Natural killer cell (primary cell): ENCODE results near the gene GPBP1L1. TPM values are rescaled to one million over a fixed set of nuclear protein-coding genes. Genes with fewer than 3 reads are reported as not detected.

ENCODE experiments used
- ATAC-seq, 3 donors: fragments of 150-1000 bp in 2 of 3; fragments of 200-7000 bp in 1 of 3; cut with Tn5 transposase; 1 replicate in 1 of 3; 2 replicates in 2 of 3; pipeline ENCODE4 v1.10.0; 2021; ENCODE audit warnings: mild to moderate bottlenecking in 2 of 3, moderate library complexity in 2 of 3
- DNase-seq, 2 donors: peaks; one replicate each; pipeline versions ENCODE4 v3.0.0 to v3.0.0-alpha.2; 2013 to 2021; ENCODE audit warnings: mixed read lengths in 1 of 2
- H3K27ac ChIP-seq: one replicate; pipeline ENCODE4 v1.5.1; 2013; ENCODE audit warnings: mild to moderate bottlenecking, low read length
- H3K27me3 ChIP-seq: one replicate; pipeline ENCODE4 v1.6.1; 2013; ENCODE audit warnings: low read length; ENCODE audit not compliant: control insufficient read depth, insufficient read depth
- H3K36me3 ChIP-seq: one replicate; pipeline ENCODE4 v1.6.1; 2013; ENCODE audit warnings: low read length; ENCODE audit not compliant: control insufficient read depth, insufficient read depth
- H3K4me1 ChIP-seq: one replicate; pipeline ENCODE4 v1.6.1; 2013; ENCODE audit warnings: low read length; ENCODE audit not compliant: control insufficient read depth, insufficient read depth
- H3K4me3 ChIP-seq: one replicate; pipeline ENCODE4 v1.5.1; 2013; ENCODE audit warnings: low read length
- H3K9me3 ChIP-seq: one replicate; pipeline ENCODE4 v1.6.1; 2013; ENCODE audit warnings: low read length; ENCODE audit not compliant: control insufficient read depth, insufficient read depth
- H3K27ac Mint-ChIP-seq, 2 donors: one replicate each; pipeline ENCODE4 v1.8.0; 2022; ENCODE audit warnings: mild to moderate bottlenecking in 2 of 2, mixed read lengths in 2 of 2, moderate library complexity in 1 of 2
- H3K27me3 Mint-ChIP-seq, 2 donors: one replicate each; pipeline ENCODE4 v1.8.0; 2022; ENCODE audit warnings: low read depth in 2 of 2, mixed read lengths in 2 of 2
- H3K36me3 Mint-ChIP-seq: one replicate; pipeline ENCODE4 v1.8.0; 2022; ENCODE audit warnings: mixed read lengths
- H3K4me1 Mint-ChIP-seq, 2 donors: one replicate each; pipeline ENCODE4 v1.8.0; 2022; ENCODE audit warnings: mixed read lengths in 2 of 2
- H3K4me3 Mint-ChIP-seq: one replicate; pipeline ENCODE4 v1.8.0; 2022; ENCODE audit warnings: mild to moderate bottlenecking, moderate library complexity, mixed read lengths
- H3K9me3 Mint-ChIP-seq, 2 donors: one replicate each; pipeline ENCODE4 v1.8.0; 2022; ENCODE audit warnings: mixed read lengths in 2 of 2
- CTCF ChIP-seq: fragments of 200-600 bp; IDR thresholded peaks from one replicate; pipeline ENCODE4 v1.8.0; 2022; ENCODE audit warnings: antibody characterized with exemption
- WGBS: methylation state at CpG from one replicate; pipeline ENCODE4 v1.1.7; 2013; ENCODE audit warnings: missing lambda C conversion rate; ENCODE audit not compliant: insufficient coverage; 5-methylcytosine and 5-hydroxymethylcytosine counted together
- intact Hi-C: fragments of 100-400 bp; cut with micrococcal nuclease; formaldehyde crosslinking; loops from one replicate; pipeline ENCODE4 v1.14.2; 2022
- total RNA-seq, 4 donors: library from RNA; stranded (reverse); fragments of 120-200 nt in 1 of 4; gene quantifications; one replicate each; pipeline versions ENCODE4 v1.2.3 to v1.2.4, GENCODE V29; 2013 to 2022

Gene GPBP1L1
- total RNA-seq, 3 donors from 2014 or later (not counting 1 experiment from before 2014, with no cell fraction given), result 144 to 176 (median 153) TPM

- H3K4me1 Mint-ChIP-seq, result peaks cover 55 to 70% of the 10 kb centered on the region in 2 donors
- DNase-seq (no peak), ATAC-seq (no peak)
- H3K27me3 Mint-ChIP-seq, result no peaks in the 10 kb centered on the region
- WGBS, result 89% methylated on average over 4 of the region's 4 CpGs
- Histone ChIP-seq H3K36me3 (no peaks in the 10 kb centered on the region), H3K4me1 (peaks cover 4% of the 10 kb centered on the region), H3K4me3 (no peak overlapping the region), H3K27me3 (no peaks in the 10 kb centered on the region), H3K9me3 (no peaks in the 10 kb centered on the region), H3K27ac (no peak overlapping the region)
- no peak overlapping the region for H3K4me3 Mint-ChIP-seq
- no peaks in the 10 kb centered on the region for H3K9me3 Mint-ChIP-seq
- intact Hi-C loops, result no loop called here
- TF ChIP-seq CTCF, result no peak
- H3K36me3 Mint-ChIP-seq, result no peaks in the 10 kb centered on the region
- no peak overlapping the region for H3K27ac Mint-ChIP-seq
Measured at GRCh38 chr1:45668526-45668925, 17.8 kb downstream of the GPBP1L1 start.

DNA sequence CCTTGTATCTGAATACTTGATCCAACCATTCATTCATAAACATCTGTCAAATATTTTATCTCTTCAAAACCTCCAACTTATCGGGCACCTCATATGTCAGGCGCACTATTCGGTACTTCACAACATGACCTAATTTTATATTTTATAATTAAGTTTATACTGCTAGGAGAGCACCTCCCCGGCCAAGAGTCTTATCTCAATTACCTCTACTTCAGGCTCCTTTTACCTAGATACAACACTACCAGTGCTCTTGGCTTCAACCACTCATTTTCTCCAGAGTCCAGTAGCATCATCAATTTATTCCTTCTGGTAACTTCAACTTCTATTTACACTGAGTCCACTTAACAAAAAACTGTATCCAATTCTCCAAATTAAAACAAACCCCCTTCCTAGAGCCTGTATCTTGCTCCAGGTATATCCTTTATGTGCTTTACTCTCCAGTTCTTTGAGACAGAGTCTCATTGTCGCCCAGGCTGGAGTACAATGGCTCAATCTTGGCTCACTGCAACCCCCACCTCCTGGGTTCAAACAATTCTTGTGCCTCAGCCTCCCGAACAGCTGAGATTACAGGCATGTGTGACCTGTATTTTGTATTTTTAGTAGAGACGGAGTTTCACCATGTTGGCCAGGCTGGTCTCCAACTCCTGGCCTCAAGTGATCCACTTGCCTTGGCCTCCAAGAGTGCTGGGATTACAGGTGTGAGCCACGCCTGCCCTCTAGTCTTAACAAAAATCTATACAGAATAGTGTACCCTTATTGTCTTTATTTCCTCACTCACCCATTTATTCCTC, 18.8 kb downstream of the GPBP1L1 start:
- intact Hi-C loops, result no loop called here
- H3K27me3 Mint-ChIP-seq, result no peaks in the 10 kb centered on the region
- Histone ChIP-seq H3K9me3 (no peaks in the 10 kb centered on the region), H3K27me3 (no peaks in the 10 kb centered on the region), H3K36me3 (peaks cover 3% of the 10 kb centered on the region), H3K4me1 (peaks cover 4% of the 10 kb centered on the region), H3K27ac (no peak overlapping the region), H3K4me3 (no peak overlapping the region)
- 94% methylated on average over 8 of the region's 8 CpGs for WGBS
- H3K4me3 Mint-ChIP-seq, result no peak overlapping the region
- no peak for TF ChIP-seq CTCF
- H3K9me3 Mint-ChIP-seq, result no peaks in the 10 kb centered on the region
- ATAC-seq (no peak), DNase-seq (no peak)
- H3K4me1 Mint-ChIP-seq, result peaks cover 55 to 67% of the 10 kb centered on the region in 2 donors
- no peaks in the 10 kb centered on the region for H3K36me3 Mint-ChIP-seq
- peak overlapping the region; percentile 9 to 17 for H3K27ac Mint-ChIP-seq

- peaks cover 3% of the 10 kb centered on the region for H3K36me3 ChIP-seq
- peak overlapping the region in 1 of 2 donors; percentile 17 for H3K27ac Mint-ChIP-seq
- WGBS, result 92% methylated on average over 1 of the region's 2 CpGs
- H3K27me3 ChIP-seq, result no peaks in the 10 kb centered on the region
- no peak overlapping the region for H3K4me3 Mint-ChIP-seq
- intact Hi-C loops, result no loop called here
- H3K4me1 ChIP-seq, result peaks cover 4% of the 10 kb centered on the region
- no peak overlapping the region for H3K4me3 ChIP-seq
- no peak for TF ChIP-seq CTCF
- no peaks in the 10 kb centered on the region for H3K36me3 Mint-ChIP-seq
- H3K27ac ChIP-seq, result no peak overlapping the region
- H3K4me1 Mint-ChIP-seq, result peaks cover 58 to 70% of the 10 kb centered on the region in 2 donors
- H3K9me3 Mint-ChIP-seq, result no peaks in the 10 kb centered on the region
- H3K27me3 Mint-ChIP-seq, result no peaks in the 10 kb centered on the region
- no peaks in the 10 kb centered on the region for H3K9me3 ChIP-seq
- ATAC-seq (no peak), DNase-seq (no peak)
Measured at GRCh38 chr1:45666836-45667235, 19.5 kb downstream of the GPBP1L1 start.

DNA sequence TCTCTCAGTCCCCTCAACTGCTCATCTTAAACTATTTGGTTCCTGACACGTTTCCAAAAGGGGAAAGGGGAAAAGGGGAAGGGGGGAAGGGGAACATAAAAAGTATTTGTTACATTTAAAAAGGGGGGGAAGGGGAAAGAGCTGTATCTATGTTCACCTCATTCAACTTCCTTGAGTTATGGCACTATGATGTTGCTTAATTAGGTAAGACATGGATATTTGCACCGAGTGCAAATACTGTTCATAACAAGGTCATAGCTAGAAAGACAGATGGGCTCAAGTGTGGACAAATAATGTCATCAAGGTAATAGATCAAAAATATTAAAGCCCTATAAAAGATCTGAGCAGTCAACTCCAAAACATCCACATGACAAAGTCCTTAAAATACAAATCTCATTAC, 26.0 kb downstream of the GPBP1L1 start:
- no peak for TF ChIP-seq CTCF

More for the DNA sequence above, 26.0 kb downstream of the GPBP1L1 start:
- no peak for ATAC-seq
- no peak overlapping the region for H3K4me3 ChIP-seq
- H3K27me3 ChIP-seq, result no peaks in the 10 kb centered on the region
- peaks cover 54% of the 10 kb centered on the region for H3K36me3 ChIP-seq
- H3K27ac ChIP-seq, result no peak overlapping the region
- Mint-ChIP-seq H3K27me3 (no peaks in the 10 kb centered on the region), H3K27ac (no peak overlapping the region), H3K4me3 (no peak overlapping the region), H3K4me1 (peaks cover 21 to 28% of the 10 kb centered on the region in 2 donors), H3K36me3 (no peaks in the 10 kb centered on the region), H3K9me3 (no peaks in the 10 kb centered on the region)
- 100% methylated on average over 1 of the region's 2 CpGs for WGBS
- no peaks in the 10 kb centered on the region for H3K9me3 ChIP-seq
- no peak for DNase-seq
- H3K4me1 ChIP-seq, result no peaks in the 10 kb centered on the region
- intact Hi-C loops, result no loop called here
